NCI-H345 treated with DMSO at 0.1 percent for 48 hours (cell line): ENCODE measurements around the gene NEK1.
"Not testable (repeated sequence)": the region's sequence is repeated elsewhere in the genome, so short reads cannot be mapped to it uniquely, and the experiment has no call there.

Experiments
- DNase-seq: peaks from one replicate; lab custom pipeline; 2025; ENCODE audit not compliant: unreplicated experiment; lab: John Stamatoyannopoulos, UW

NEK1 gene

GRCh38 chr4:169437299-169438047 lies 174.9 kb downstream of the NEK1 start:
- DNase-seq = no peak

GRCh38 chr4:169436734-169437133 lies 175.6 kb downstream of the NEK1 start:
- DNase-seq = no peak

- no peak for DNase-seq
These were observed 184.0 kb downstream of the NEK1 start for GRCh38 chr4:169428376-169428775.

GRCh38 chr4:169427727-169428126 lies 184.7 kb downstream of the NEK1 start:
- DNase-seq = not testable (repeated sequence)

GRCh38 chr4:169420291-169420690 lies 192.1 kb downstream of the NEK1 start:
- no peak for DNase-seq

- DNase-seq = no peak
These were observed 193.5 kb downstream of the NEK1 start for GRCh38 chr4:169418846-169419245.

- no peak for DNase-seq
These were observed 194.6 kb downstream of the NEK1 start for GRCh38 chr4:169417629-169418282.

- DNase-seq = no peak
These were observed 195.4 kb downstream of the NEK1 start for GRCh38 chr4:169416997-169417396.

GRCh38 chr4:169416461-169416860 lies 195.9 kb downstream of the NEK1 start:
- DNase-seq = no peak

GRCh38 chr4:169414913-169415312 lies 197.5 kb downstream of the NEK1 start:
- DNase-seq = no peak

- DNase-seq = no peak
These were observed 200.3 kb downstream of the NEK1 start for GRCh38 chr4:169412046-169412445.

- DNase-seq = no peak
These were observed 201.3 kb downstream of the NEK1 start for GRCh38 chr4:169410839-169411770.

GRCh38 chr4:169407217-169407845 lies 205.1 kb downstream of the NEK1 start:
- DNase-seq = no peak

- DNase-seq = no peak
These were observed 207.4 kb downstream of the NEK1 start for GRCh38 chr4:169404960-169405359.

GRCh38 chr4:169400832-169401231 lies 211.6 kb downstream of the NEK1 start:
- no peak for DNase-seq

- DNase-seq = no peak
These were observed 212.2 kb downstream of the NEK1 start for GRCh38 chr4:169399976-169400767.

GRCh38 chr4:169398316-169398715 lies 214.1 kb downstream of the NEK1 start:
- no peak for DNase-seq

- peak; percentile 91 for DNase-seq
These were observed 214.6 kb downstream of the NEK1 start for GRCh38 chr4:169397762-169398161.

GRCh38 chr4:169385376-169385775 lies 227.0 kb downstream of the NEK1 start:
- DNase-seq = no peak

GRCh38 chr4:169384779-169385178 lies 227.6 kb downstream of the NEK1 start:
- no peak for DNase-seq
